ENCODE results near the gene HGS.
A peak's percentile ranks its signal among the peaks of the same experiment; 100 is the strongest.

HGS gene

DNA sequence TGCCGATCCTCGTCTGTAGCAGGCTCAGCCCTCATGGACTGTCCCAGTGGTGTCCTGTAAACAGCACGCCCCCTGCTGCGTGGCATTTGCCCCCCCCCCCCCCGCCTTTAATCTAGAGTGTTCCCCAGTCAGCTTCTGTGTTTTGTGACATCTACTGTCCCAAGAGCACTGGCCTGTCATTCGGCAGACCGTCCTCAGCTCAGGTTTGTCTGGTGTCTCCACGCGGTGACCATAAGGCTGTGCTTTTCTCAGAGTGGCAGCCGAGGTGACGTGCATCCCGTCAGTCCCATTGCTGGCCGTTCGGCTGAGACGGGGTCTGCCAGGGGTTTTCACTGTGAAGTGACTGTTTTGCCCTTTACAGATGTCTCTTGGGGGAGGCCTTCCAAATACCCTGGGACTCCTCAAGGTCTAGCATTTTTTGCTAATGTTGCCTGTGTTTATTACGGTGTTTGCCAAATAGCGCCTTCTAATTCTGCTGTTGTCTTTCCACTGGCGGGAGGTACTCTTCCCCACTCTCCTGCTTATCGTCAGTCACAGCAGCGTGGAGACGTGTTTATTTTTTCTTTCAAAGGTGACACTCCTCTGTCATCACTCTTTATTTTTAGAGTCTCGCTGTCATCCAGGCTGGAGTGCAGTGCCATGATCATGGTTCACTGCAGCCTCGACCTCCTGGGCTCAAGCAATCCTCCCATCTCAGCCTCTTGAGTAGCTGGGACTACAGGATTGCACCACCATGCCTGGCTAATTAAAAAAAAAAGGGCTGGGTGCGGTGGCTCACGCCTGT is 13.6 kb downstream of the HGS start:
- ChIA-PET POLR2A (interaction anchor here (1.8 kb wide), 1 partner anchor 12 kb away, joined by 6 read pairs; no protein-coding TSS in a partner anchor), CTCF (no interaction called here)
- TF ChIP-seq, protein P1, sequence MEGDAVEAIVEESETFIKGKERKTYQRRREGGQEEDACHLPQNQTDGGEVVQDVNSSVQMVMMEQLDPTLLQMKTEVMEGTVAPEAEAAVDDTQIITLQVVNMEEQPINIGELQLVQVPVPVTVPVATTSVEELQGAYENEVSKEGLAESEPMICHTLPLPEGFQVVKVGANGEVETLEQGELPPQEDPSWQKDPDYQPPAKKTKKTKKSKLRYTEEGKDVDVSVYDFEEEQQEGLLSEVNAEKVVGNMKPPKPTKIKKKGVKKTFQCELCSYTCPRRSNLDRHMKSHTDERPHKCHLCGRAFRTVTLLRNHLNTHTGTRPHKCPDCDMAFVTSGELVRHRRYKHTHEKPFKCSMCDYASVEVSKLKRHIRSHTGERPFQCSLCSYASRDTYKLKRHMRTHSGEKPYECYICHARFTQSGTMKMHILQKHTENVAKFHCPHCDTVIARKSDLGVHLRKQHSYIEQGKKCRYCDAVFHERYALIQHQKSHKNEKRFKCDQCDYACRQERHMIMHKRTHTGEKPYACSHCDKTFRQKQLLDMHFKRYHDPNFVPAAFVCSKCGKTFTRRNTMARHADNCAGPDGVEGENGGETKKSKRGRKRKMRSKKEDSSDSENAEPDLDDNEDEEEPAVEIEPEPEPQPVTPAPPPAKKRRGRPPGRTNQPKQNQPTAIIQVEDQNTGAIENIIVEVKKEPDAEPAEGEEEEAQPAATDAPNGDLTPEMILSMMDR (IDR thresholded peaks at IDR 0.05; ENCODE audit: insufficient read depth, low read length, missing control alignments), result no peak

DNA sequence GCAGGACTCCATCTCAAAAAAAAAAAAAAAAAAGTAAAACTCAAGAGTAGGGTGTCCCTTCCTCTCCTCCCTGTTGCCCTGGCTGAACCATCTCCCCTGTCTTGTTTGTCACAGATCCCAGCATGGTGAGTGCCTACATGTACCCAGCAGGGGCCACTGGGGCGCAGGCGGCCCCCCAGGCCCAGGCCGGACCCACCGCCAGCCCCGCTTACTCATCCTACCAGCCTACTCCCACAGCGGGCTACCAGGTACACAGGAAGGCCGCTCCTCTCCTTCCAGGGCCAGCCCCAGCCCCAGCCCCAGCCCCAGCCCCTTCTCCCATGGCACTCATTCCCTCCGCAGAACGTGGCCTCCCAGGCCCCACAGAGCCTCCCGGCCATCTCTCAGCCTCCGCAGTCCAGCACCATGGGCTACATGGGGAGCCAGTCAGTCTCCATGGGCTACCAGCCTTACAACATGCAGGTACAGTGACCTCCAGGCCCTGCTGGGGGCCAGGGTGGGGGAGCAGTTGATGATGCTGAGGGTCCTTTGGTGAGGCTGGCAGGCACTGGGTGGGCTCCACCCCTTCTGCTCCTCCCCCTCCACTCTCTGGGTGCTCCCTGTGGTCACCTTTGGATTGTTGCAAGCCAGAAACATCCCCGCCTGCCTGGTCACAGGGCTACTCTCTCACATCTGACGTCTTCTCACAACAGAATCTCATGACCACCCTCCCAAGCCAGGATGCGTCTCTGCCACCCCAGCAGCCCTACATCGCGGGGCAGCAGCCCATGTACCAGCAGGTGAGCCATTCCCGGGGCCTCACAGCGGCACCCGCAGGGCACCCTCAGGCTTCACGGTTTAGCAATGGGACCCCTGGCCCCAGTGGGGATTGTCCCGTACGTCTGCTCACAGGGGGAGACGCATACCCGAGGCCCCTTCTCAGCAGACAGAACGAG is 16.8 kb downstream of the HGS start:
- no peak overlapping the region for H3K4me3 ChIP-seq (ENCODE audit: low read depth, low read length)
- TF ChIP-seq, protein P1 (IDR thresholded peaks at IDR 0.05; ENCODE audit: insufficient read depth, low read length, missing control alignments), result no peak
- ChIA-PET POLR2A (interaction anchor here (0.8 kb wide), 2 partner anchors 17 to 197 kb away, joined by 3 read pairs; partner anchors contain the start of genes ARL16 and HGS), CTCF (interaction anchor here (1.2 kb wide), 1 partner anchor 11 kb away, joined by 3 read pairs; no protein-coding TSS in a partner anchor)
- DNase-seq (ENCODE audit: low read depth, low spot score), result no peak

More for the DNA sequence above, 13.6 kb downstream of the HGS start:
- no peak overlapping the region for H3K4me3 ChIP-seq (ENCODE audit: low read depth, low read length)
- no peak for DNase-seq (ENCODE audit: low read depth, low spot score)

DNA sequence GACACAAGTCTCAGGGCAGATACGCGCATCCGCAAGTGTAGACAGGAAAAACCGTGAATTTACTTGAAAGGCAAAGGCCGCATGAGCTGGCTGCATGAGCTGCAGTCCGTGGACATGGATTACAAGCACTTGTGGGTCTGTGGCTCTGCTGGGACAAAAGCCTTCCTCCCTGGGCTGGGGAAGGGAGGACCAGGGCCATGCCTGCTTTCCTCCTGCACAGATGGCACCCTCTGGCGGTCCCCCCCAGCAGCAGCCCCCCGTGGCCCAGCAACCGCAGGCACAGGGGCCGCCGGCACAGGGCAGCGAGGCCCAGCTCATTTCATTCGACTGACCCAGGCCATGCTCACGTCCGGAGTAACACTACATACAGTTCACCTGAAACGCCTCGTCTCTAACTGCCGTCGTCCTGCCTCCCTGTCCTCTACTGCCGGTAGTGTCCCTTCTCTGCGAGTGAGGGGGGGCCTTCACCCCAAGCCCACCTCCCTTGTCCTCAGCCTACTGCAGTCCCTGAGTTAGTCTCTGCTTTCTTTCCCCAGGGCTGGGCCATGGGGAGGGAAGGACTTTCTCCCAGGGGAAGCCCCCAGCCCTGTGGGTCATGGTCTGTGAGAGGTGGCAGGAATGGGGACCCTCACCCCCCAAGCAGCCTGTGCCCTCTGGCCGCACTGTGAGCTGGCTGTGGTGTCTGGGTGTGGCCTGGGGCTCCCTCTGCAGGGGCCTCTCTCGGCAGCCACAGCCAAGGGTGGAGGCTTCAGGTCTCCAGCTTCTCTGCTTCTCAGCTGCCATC is 17.7 kb downstream of the HGS start:
- DNase-seq (ENCODE audit: low read depth, low spot score), result no peak
- ChIA-PET CTCF (interaction anchor here (0.9 to 1.2 kb wide), 2 partner anchors 10 to 17 kb away, joined by 3 read pairs; no protein-coding TSS in a partner anchor), POLR2A (interaction anchor here (0.8 to 1.9 kb wide), 5 partner anchors 14 to 196 kb away, joined by 3 to 26 read pairs (median 3); partner anchors contain the start of genes ARL16 and HGS)
- H3K4me3 ChIP-seq (ENCODE audit: low read depth, low read length), result peak overlapping the region; percentile 86
- TF ChIP-seq, protein P1 (IDR thresholded peaks at IDR 0.05; ENCODE audit: insufficient read depth, low read length, missing control alignments), result no peak

DNA sequence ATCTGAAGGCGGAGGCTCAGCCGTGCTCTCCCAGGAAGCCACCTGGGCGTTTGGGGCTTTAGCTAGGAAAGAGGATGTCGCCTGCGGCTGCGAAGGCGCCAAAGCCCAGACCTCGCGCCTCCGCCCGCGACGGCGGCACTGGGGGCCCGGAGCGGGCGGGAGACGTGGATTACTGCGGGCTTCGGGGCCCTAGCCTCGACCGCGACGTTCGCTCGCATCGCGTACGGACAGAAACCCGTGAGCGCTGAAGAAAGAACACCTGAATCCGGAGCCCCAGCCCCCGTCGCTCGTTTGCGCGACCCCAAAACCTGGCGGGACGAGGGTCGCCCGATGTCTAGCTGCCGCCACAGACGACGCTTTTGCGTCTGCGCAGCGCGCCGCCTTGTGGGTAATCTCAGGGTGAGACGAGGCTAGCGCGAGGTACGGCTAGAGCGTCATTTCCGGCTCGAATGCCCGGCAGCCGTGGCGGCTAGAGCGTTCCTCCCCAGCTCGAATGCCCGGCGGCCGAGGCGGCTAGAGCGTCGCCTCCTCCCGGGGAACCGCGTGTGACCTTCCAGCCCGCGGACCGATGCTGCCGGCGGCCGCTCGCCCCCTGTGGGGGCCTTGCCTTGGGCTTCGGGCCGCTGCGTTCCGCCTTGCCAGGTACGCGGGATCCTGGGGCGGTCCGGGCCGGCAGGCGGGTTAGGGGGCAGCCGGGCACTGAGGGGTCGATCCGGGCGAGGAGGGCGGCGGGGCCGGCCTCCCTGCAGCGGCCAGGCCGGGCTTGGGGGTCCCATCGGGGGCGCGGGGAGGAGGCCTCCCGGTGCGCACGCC is 19.3 kb downstream of the HGS start, which contains the start of gene MRPL12:
TSS of gene MRPL12 (plus strand) at position 434 of the 813 bp plus-strand sequence. CDS start at position 569, 135 bp downstream.
- DNase-seq (ENCODE audit: low read depth, low spot score), result peak; percentile 33
- ChIA-PET CTCF (interaction anchor here (1.1 to 1.3 kb wide), 2 partner anchors 23 to 28 kb away, joined by 3 to 5 read pairs; no protein-coding TSS in a partner anchor), POLR2A (interaction anchor here (0.6 to 1.9 kb wide), 7 partner anchors 9 to 196 kb away, joined by 3 to 26 read pairs (median 4); partner anchors contain the start of genes ARL16, HGS and SLC25A10)
- TF ChIP-seq, protein P1 (IDR thresholded peaks at IDR 0.05; ENCODE audit: insufficient read depth, low read length, missing control alignments), result peak; percentile 12
- H3K4me3 ChIP-seq (ENCODE audit: low read depth, low read length), result peak within 1 kb of the TSS; percentile 86

Data from AG04449 (cell line).